ENCODE results near the gene PPIL1.

The PPIL1 gene

GRCh38 chr6:36885461-36886401 is 11.1 kb upstream of the PPIL1 start, which contains the start of gene C6orf89:
C6orf89 (plus strand) TSS chr6:36885952; CDS start chr6:36899445, 13,493 bp downstream.
- H3K9ac ChIP-seq = peak within 1 kb of the TSS; percentile 79 to 90 (median 86)
- no peaks in the 10 kb centered on the region for H3K27me3 ChIP-seq
- H3K9me3 ChIP-seq (replicated peaks in 1 of 11) = peaks cover 0 to 8% (median 4%) of the 10 kb centered on the region in 11 experiments; a peak in 10 of 22 replicates
- TF ChIP-seq Cebpa-rat (IDR thresholded peaks at IDR 0.05) = no peak
- H4K20me1 ChIP-seq = peaks cover 0 to 7% (median 0%) of the 10 kb centered on the region in 11 experiments; a peak in 2 of 22 replicates
- peak within 1 kb of the TSS; percentile 74 to 87 (median 83) for H3K27ac ChIP-seq
- H3K4me3 ChIP-seq = peak within 1 kb of the TSS; percentile 67 to 94 (median 80)
- H3K36me3 ChIP-seq = 0 out of 22 replicates have a peak, but pooled peaks cover 0 to 4% (median 0%) of the 10 kb centered on the region in 11 experiments
- H3K4me2 ChIP-seq = peak within 1 kb of the TSS; percentile 76 to 94 (median 81)
- H3K4me1 ChIP-seq = peaks cover 15 to 23% (median 20%) of the 10 kb centered on the region in 10 experiments

DNA sequence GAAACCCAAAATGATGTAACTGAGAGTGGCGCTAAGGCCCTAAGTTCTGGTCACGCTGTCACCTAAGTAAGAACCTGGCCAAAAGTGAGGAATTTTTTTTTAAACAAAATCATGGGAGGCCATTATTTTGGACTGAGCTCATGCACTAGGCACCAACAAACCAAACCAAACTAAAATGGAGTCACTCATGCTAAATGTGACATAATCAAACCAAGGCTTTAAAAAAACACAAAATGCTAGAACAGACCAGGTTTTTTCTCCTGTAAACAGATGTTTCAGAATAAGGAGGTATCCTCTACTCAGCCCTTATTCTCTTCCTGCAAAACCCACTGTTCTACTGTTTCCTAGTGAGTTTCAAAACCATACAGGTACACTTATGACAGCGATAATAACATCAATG is 10.0 kb upstream of the PPIL1 start:
- H3K4me1 ChIP-seq = peaks cover 15 to 23% (median 20%) of the 10 kb centered on the region in 10 experiments
- no peak overlapping the region for H3K9ac ChIP-seq
- H3K4me3 ChIP-seq = no peak overlapping the region
- H3K36me3 ChIP-seq = no peaks in the 10 kb centered on the region
- H3K27ac ChIP-seq = no peak overlapping the region
- no peak for TF ChIP-seq Cebpa-rat (IDR thresholded peaks at IDR 0.05)
- H3K9me3 ChIP-seq (replicated peaks in 1 of 11) = peaks cover 0 to 11% (median 5%) of the 10 kb centered on the region in 11 experiments; a peak in 10 of 22 replicates
- H3K27me3 ChIP-seq = no peaks in the 10 kb centered on the region
- peak overlapping the region in 2 of 11 experiments; percentile 63 to 67; a peak in 4 of 22 replicates for H3K4me2 ChIP-seq
- H4K20me1 ChIP-seq = peaks cover 0 to 3% (median 0%) of the 10 kb centered on the region in 11 experiments; a peak in 2 of 22 replicates

DNA sequence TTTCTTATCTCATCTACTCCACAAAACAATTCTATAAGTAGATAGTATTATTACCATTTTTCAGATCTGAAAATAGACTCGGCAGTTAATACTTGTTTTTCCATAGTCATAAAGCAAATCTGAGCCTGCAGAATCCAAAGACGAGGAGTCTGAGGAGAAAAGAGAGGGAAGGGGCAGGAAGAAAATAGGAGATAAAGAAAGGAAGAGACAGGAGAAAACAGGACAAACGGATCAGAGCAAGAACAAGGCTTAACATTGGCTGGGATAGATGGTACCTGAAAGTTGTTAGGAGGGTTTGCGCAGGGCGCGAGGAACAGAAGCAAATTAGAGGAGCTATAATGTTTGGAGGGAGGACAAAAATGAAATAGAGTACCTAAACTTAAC is 639 bp upstream of the PPIL1 start:
- no peak for TF ChIP-seq Cebpa-rat (IDR thresholded peaks at IDR 0.05)
- Histone ChIP-seq H3K27ac (peak overlapping the region; percentile 87 to 98 (median 95); a peak in 21 of 22 replicates), H3K4me2 (peak overlapping the region; percentile 61 to 99 (median 86)), H4K20me1 (no peaks in the 10 kb centered on the region; a peak in 2 of 22 replicates), H3K36me3 (peaks cover 9 to 25% (median 23%) of the 10 kb centered on the region in 11 experiments; a peak in 21 of 22 replicates), H3K4me3 (peak overlapping the region; percentile 76 to 91 (median 82)), H3K9me3 (replicated peaks in 1 of 11) (no peaks in the 10 kb centered on the region; a peak in 1 of 22 replicates), H3K27me3 (no peaks in the 10 kb centered on the region), H3K4me1 (peaks cover 27 to 41% (median 36%) of the 10 kb centered on the region in 10 experiments), H3K9ac (peak overlapping the region; percentile 88 to 97 (median 94))

DNA sequence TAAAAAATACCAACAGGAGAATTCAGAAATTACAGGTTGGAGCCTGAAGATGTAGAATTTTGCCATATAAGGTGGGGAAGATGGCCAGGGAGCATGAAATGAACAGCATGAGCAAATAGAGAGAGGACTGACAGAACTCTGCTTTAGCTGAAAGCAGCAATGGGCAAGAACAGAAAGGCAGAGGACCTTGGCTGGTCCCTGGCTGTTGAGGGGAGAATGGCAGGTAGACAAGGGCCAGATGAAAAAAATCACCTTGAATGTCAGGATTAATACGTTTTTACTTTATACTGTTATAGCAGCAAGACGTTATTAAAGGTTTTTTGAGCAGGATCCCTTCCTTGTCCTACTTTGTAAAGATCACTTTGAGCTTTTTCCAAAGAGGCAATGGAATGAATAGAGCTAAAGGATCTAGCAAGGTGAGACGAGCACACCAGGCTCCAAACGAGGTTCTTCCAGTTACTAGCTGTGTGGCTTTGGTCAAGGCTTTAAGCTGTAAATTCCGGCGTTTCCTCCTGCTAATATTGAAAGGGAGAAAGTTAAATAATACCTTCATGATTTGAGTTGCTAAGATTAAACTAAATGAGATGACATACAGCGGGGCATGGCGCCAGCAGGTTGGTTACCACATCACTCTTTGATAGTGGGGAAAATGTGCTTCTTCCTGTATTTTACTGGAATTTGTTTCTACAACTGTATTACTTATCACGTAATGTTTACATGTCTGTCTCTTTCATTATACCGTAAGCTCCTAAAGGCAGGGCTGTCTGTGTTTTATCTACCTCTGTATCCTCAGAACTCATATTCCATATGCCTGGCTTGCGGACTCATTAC is 776 bp downstream of the PPIL1 start:
- Histone ChIP-seq H3K4me2 (peak overlapping the region; percentile 82 to 99 (median 94)), H3K36me3 (peaks cover 23 to 39% (median 37%) of the 10 kb centered on the region in 11 experiments), H3K9ac (peak overlapping the region; percentile 88 to 97 (median 94)), H3K27me3 (no peaks in the 10 kb centered on the region), H3K9me3 (replicated peaks in 1 of 11) (no peaks in the 10 kb centered on the region), H4K20me1 (peaks cover 0 to 1% (median 0%) of the 10 kb centered on the region in 11 experiments; a peak in 4 of 22 replicates), H3K4me3 (peak overlapping the region; percentile 76 to 91 (median 82)), H3K4me1 (peaks cover 27 to 45% (median 37%) of the 10 kb centered on the region in 10 experiments), H3K27ac (peak overlapping the region; percentile 87 to 98 (median 95); a peak in 21 of 22 replicates)
- no peak for TF ChIP-seq Cebpa-rat (IDR thresholded peaks at IDR 0.05)

GRCh38 chr6:36873115-36873514 is 1.5 kb downstream of the PPIL1 start:
- H3K4me3 ChIP-seq = peak overlapping the region in 9 of 10 experiments; percentile 78 to 91 (median 83); a peak in 13 of 20 replicates
- H3K36me3 ChIP-seq = peaks cover 28 to 46% (median 44%) of the 10 kb centered on the region in 11 experiments
- peak overlapping the region in 7 of 11 experiments; percentile 88 to 97 (median 94); a peak in 11 of 22 replicates for H3K9ac ChIP-seq
- H3K9me3 ChIP-seq (replicated peaks in 1 of 11) = no peaks in the 10 kb centered on the region
- peaks cover 0 to 9% (median 0%) of the 10 kb centered on the region in 11 experiments; a peak in 5 of 22 replicates for H4K20me1 ChIP-seq
- no peaks in the 10 kb centered on the region for H3K27me3 ChIP-seq
- TF ChIP-seq Cebpa-rat (IDR thresholded peaks at IDR 0.05) = no peak
- H3K4me2 ChIP-seq = peak overlapping the region; percentile 82 to 99 (median 94)
- peaks cover 27 to 45% (median 37%) of the 10 kb centered on the region in 10 experiments for H3K4me1 ChIP-seq
- H3K27ac ChIP-seq = peak overlapping the region in 5 of 11 experiments; percentile 88 to 98 (median 95); a peak in 7 of 22 replicates

GRCh38 chr6:36871686-36872085 is 2.9 kb downstream of the PPIL1 start:
- H3K27ac ChIP-seq = no peak overlapping the region
- H3K27me3 ChIP-seq = no peaks in the 10 kb centered on the region
- peaks cover 38 to 60% (median 58%) of the 10 kb centered on the region in 11 experiments for H3K36me3 ChIP-seq
- H3K4me1 ChIP-seq = peaks cover 27 to 54% (median 41%) of the 10 kb centered on the region in 10 experiments
- H3K9me3 ChIP-seq (replicated peaks in 1 of 11) = no peaks in the 10 kb centered on the region
- TF ChIP-seq Cebpa-rat (IDR thresholded peaks at IDR 0.05) = no peak
- H3K4me3 ChIP-seq = no peak overlapping the region
- peaks cover 0 to 23% (median 11%) of the 10 kb centered on the region in 11 experiments; a peak in 11 of 22 replicates for H4K20me1 ChIP-seq
- H3K4me2 ChIP-seq = no peak overlapping the region; a peak in 1 of 22 replicates
- H3K9ac ChIP-seq = no peak overlapping the region

- no peak overlapping the region for H3K4me3 ChIP-seq
- H3K4me1 ChIP-seq = peaks cover 4 to 43% (median 22%) of the 10 kb centered on the region in 10 experiments
- no peak overlapping the region for H3K9ac ChIP-seq
- no peaks in the 10 kb centered on the region for H3K9me3 ChIP-seq (replicated peaks in 1 of 11)
- no peak for TF ChIP-seq Cebpa-rat (IDR thresholded peaks at IDR 0.05)
- no peaks in the 10 kb centered on the region for H3K27me3 ChIP-seq
- peak overlapping the region in 1 of 11 experiments; percentile 0; a peak in 2 of 22 replicates for H3K4me2 ChIP-seq
- no peak overlapping the region for H3K27ac ChIP-seq
- H3K36me3 ChIP-seq = peaks cover 66 to 99% (median 93%) of the 10 kb centered on the region in 11 experiments
- peaks cover 0 to 62% (median 47%) of the 10 kb centered on the region in 11 experiments; a peak in 16 of 22 replicates for H4K20me1 ChIP-seq
Measured at GRCh38 chr6:36867471-36868224, 7.0 kb downstream of the PPIL1 start.
